Rectal smooth muscle tissue (tissue), 1 donor: Measurements from ENCODE around the gene SRPRB.

Source experiments
- H3K27ac ChIP-seq: one replicate; pipeline ENCODE4 v1.7.0; 2013; ENCODE audit warnings: low read depth, low read length, inconsistent platforms
- H3K27me3 ChIP-seq: one replicate; pipeline ENCODE4 v1.7.0; 2013; ENCODE audit warnings: low read length; ENCODE audit not compliant: control insufficient read depth, insufficient read depth
- H3K36me3 ChIP-seq: one replicate; pipeline ENCODE4 v1.7.0; 2013; ENCODE audit warnings: low read length; ENCODE audit not compliant: control insufficient read depth, insufficient read depth
- H3K4me1 ChIP-seq: one replicate; pipeline ENCODE4 v1.7.0; 2013; ENCODE audit warnings: low read length; ENCODE audit not compliant: control insufficient read depth, insufficient read depth
- H3K4me3 ChIP-seq: one replicate; pipeline ENCODE4 v1.7.0; 2013; ENCODE audit warnings: low read length
- H3K9ac ChIP-seq: one replicate; pipeline ENCODE4 v1.7.0; 2013; ENCODE audit warnings: low read length

Gene SRPRB

DNA sequence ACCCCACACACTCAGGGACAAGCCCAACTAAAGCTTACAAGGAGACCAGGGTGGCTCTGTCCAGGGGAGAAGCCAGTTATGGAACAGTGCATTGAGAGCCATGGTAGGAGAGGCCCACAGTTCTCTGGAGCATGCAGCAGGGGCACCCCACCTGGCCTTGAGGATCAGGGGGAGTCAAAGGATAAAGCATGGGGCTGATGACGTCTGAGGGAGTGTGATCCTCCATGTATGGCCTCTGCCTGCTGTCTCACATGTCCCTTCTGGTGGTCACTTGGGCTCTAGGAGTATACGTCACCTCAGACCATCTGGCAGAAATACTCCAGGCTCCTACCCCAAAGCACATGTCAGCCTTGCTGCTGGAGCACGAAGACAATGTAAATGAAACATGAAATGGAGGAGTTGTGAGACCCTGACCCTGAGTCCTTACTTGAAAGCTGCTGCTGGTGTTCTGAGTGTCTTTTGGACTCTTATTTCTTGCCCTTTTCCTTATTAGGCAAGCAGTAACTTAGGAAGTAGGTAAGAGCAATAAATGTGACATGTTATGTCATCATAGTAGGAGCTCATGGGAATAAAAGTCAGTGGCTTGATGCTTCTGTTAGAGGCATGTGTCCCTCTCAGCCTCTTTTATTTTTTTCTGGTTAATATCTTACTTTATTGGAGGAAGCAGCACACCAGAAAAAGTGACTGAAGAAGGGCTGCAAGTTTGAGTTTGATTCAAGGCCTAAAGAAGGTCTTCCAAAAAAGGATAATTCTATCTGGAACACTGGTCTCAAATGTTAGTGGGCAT is 15.5 kb downstream of the SRPRB start:
- H3K27me3 ChIP-seq: no peaks in the 10 kb centered on the region
- peaks cover 26% of the 10 kb centered on the region for H3K36me3 ChIP-seq
- no peak overlapping the region for H3K27ac ChIP-seq
- no peak overlapping the region for H3K4me3 ChIP-seq
- no peaks in the 10 kb centered on the region for H3K4me1 ChIP-seq
- no peak overlapping the region for H3K9ac ChIP-seq

DNA sequence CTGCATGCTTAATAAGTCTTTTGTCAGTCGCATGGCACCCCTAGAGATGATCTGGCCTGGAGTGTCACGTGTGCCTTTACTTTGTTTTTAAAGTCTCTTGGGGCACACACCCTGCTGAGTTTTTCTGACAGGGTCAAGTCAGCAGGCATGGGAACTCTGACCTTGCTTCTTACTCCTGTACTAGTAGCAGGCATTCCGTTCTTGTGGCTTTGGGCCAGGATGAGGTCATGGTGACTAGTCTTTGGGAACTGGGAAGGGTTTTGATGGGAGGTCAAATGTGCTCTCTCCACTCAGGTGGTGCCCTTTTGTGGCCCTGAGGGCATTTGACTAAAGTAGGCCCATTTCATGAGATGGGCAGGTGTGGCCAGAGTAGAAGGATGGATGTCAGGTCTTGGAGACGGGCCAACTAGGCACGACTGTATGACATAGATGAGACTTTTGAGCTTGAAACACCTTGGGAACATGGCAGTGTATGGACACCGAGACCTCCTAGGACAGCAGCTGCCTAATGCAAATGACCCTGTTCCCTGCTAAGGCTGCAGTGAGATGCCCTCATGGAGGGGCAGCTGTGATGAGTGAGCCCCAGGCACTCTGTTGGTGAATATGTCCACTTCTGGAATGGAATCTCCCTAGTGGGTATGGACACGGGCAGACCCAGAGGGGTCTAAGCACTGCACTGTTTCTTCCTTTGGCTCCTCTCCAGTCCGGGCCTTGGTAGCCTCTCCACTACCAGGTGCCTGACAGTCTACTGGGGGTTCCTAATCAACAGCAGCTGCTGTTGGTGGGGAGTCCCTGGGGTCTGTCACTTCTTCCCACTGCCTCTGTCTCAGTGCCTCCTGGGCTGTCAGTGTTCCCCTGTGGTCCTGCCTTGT is 16.4 kb downstream of the SRPRB start:
- H3K9ac ChIP-seq: no peak overlapping the region
- H3K4me1 ChIP-seq: no peaks in the 10 kb centered on the region
- H3K27me3 ChIP-seq: no peaks in the 10 kb centered on the region
- peaks cover 26% of the 10 kb centered on the region for H3K36me3 ChIP-seq
- no peak overlapping the region for H3K4me3 ChIP-seq
- H3K27ac ChIP-seq: no peak overlapping the region

DNA sequence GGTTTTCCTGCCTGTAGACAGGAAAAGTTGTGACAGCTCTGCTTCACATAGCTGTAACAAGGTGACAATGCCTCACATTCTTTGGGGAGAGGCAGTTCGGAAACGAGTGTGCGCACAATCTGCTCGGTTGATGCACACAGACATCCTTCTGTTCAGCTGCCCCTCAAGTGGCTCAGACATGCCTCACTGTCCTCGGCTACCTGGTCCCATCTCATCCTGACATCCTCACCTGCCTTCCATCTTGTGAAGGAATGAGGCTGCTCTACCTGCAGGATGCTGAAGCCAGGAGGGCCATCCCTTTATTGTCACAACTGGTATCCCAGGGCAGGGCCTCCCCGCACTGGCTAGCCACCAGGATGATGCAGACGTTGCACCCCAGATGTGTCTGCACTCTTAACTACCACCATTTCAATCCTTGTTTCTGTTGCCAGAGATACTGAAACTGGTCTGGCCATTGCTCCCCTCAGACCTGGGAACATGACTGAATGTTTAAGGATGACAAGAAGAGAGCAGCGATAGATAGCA is 19.4 kb downstream of the SRPRB start:
- Histone ChIP-seq H3K27me3 (no peaks in the 10 kb centered on the region), H3K36me3 (peaks cover 13% of the 10 kb centered on the region), H3K27ac (no peak overlapping the region), H3K9ac (no peak overlapping the region), H3K4me1 (no peaks in the 10 kb centered on the region), H3K4me3 (no peak overlapping the region)

DNA sequence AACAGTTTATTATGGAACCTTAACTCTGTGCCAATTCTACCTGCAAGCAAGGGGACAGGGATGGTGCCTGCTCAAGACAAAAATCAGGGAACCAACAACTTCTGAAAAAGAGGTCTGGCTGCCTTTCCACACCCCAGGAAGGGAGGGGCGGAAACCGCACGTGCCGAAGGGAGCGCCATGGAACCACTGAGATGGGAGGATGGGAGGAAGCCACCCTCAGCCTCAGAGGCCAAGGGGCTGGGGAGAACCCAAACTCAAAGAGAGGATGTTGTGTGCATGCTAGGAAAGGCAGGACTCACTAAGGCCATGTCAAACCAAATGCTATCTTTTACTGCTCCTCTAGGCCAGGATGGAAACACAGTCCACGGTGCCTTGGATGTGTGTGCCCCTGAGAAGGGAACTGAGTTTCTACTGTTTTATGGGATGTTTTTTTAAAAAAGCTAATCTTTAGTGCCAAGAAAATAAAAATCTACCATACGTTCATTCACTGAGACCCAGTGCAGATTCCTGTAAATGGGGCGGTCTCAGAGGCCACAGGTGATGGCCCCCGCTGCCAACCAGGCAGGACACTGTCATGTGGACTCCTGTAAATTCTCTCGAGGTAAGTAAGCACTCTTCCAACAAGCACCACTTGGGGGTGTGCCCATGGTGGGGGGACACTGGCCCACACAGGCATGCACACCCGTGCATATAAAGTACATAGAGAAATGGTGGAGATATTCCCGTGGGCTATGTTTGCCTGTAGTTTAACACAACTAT is 20.5 kb downstream of the SRPRB start:
- H3K27ac ChIP-seq: no peak overlapping the region
- no peaks in the 10 kb centered on the region for H3K27me3 ChIP-seq
- H3K36me3 ChIP-seq: peaks cover 5% of the 10 kb centered on the region
- no peak overlapping the region for H3K9ac ChIP-seq
- H3K4me3 ChIP-seq: no peak overlapping the region
- no peaks in the 10 kb centered on the region for H3K4me1 ChIP-seq

DNA sequence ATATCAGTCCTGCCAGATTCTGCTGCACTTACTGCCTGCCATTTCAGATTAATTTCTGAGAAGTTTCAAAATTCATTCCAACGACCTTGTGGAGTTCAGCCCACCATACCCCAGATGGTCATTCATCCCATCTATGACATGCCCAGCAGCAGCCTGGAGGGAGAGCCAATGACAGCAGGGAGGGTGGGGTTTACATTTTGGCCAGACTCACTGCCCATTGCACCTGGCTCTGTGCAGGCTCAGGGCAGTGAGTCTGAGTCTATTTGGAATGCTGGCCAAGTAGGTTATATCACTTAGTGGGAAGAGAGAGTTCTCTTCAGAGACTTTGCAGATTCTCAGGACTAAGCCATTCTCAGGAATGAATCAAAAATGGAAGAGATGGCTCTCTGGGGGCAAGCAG is 21.5 kb downstream of the SRPRB start:
- H3K4me1 ChIP-seq: no peaks in the 10 kb centered on the region
- H3K36me3 ChIP-seq: no peaks in the 10 kb centered on the region

DNA sequence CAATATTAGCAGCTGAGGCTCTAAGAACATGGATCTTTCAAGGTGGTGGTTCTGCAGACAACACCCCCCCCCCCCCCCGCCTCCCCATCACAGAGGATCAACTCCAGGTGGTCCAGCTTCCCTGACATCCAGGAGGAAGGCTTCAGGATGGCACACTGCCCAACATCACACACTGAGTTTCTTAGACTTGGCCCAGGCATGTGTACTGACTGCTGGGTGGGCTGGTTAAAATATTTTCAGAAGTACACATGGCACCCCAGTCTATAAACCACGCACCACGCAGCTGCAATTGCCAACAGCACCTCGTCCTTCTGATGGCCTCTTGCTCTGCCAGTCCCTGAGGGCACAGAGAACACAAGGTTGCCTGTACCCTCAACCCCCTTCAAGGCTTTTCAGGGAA is 22.1 kb downstream of the SRPRB start:
- no peak overlapping the region for H3K4me3 ChIP-seq
- H3K4me1 ChIP-seq: no peaks in the 10 kb centered on the region
- no peak overlapping the region for H3K27ac ChIP-seq
- no peak overlapping the region for H3K9ac ChIP-seq
- H3K27me3 ChIP-seq: no peaks in the 10 kb centered on the region
- H3K36me3 ChIP-seq: no peaks in the 10 kb centered on the region

More for the DNA sequence above, 21.5 kb downstream of the SRPRB start:
- no peak overlapping the region for H3K9ac ChIP-seq
- H3K4me3 ChIP-seq: no peak overlapping the region
- no peak overlapping the region for H3K27ac ChIP-seq
- H3K27me3 ChIP-seq: no peaks in the 10 kb centered on the region

DNA sequence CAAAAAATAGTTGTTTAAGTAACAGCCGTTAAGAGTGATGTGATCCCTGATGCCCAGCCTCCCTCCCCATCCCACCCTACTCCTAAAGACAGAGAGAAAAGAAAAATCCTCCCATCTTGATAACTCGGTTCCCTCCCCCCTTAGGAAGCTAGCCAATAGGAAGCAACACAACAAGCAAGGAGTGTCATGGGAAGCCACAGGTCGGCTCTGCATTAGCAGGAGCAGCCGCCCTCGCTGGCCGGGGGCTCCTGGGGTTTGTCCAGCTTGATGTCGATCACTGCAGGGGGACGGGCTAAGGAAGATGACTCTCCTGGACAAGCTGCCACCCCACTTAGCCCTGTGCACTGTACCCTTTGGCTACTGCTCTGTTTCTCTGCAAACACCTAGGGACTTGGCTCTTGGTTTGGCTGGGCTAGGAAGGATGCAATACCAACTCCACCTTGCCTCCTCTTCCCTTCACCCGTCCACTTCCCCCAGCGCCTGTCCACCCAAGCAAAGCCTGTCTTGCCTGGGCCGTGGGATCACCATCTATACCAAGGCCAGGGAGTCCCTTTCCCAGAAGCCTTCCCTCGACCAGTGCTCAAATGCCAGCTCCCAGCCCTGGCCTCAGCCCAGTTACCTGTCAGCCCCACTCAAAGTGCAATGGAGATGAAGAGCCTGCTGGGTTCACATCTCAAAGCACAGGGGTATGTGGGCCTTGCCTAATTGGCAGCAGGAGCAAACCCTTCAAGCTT is 23.1 kb downstream of the SRPRB start:
- Histone ChIP-seq H3K36me3 (no peaks in the 10 kb centered on the region), H3K27ac (no peak overlapping the region), H3K4me1 (no peaks in the 10 kb centered on the region), H3K27me3 (no peaks in the 10 kb centered on the region), H3K9ac (no peak overlapping the region), H3K4me3 (no peak overlapping the region)

DNA sequence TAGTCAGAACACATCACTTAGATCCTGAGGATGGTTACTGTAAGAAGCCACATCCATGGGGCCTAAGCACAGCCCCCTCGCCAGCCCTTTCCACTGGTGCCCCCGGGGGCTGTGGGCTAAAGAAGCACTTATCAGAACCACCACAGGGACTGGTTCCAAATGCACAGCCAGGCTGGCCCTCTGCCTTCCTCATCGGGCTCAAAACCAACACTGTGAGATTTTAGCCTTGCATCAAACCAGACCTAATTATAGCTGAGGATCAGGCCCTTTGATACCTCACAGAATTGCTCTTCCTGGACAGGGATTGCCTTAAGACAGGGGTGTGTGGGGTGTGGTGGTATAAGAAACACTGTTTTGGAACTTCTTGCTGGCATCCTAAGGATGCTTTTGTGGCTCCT is 23.7 kb downstream of the SRPRB start:
- H3K27ac ChIP-seq: no peak overlapping the region
- H3K9ac ChIP-seq: no peak overlapping the region
- no peaks in the 10 kb centered on the region for H3K36me3 ChIP-seq
- no peaks in the 10 kb centered on the region for H3K27me3 ChIP-seq
- H3K4me1 ChIP-seq: no peaks in the 10 kb centered on the region
- no peak overlapping the region for H3K4me3 ChIP-seq

DNA sequence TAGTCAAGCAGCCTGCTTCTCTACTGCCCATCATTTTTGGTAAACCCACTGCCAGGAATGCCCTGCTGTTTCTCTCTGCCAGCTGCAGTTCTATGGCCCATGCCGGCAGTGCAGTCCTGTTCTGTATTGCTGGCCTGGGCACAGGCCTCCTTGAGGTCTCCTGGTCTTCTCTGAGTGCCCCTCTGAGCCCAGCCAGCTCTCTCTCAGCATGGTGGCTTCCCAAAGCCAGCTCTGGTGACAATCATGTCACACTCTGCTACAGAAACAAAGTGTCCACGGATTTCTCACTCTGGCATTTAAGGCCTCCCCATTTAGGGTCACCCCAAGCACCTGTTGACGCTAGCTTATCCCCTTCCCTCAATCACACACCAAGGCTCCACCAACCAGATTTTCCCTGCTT is 24.5 kb downstream of the SRPRB start:
- H3K4me3 ChIP-seq: no peak overlapping the region
- H3K36me3 ChIP-seq: no peaks in the 10 kb centered on the region
- no peaks in the 10 kb centered on the region for H3K27me3 ChIP-seq
- no peak overlapping the region for H3K27ac ChIP-seq
- no peaks in the 10 kb centered on the region for H3K4me1 ChIP-seq
- H3K9ac ChIP-seq: no peak overlapping the region

DNA sequence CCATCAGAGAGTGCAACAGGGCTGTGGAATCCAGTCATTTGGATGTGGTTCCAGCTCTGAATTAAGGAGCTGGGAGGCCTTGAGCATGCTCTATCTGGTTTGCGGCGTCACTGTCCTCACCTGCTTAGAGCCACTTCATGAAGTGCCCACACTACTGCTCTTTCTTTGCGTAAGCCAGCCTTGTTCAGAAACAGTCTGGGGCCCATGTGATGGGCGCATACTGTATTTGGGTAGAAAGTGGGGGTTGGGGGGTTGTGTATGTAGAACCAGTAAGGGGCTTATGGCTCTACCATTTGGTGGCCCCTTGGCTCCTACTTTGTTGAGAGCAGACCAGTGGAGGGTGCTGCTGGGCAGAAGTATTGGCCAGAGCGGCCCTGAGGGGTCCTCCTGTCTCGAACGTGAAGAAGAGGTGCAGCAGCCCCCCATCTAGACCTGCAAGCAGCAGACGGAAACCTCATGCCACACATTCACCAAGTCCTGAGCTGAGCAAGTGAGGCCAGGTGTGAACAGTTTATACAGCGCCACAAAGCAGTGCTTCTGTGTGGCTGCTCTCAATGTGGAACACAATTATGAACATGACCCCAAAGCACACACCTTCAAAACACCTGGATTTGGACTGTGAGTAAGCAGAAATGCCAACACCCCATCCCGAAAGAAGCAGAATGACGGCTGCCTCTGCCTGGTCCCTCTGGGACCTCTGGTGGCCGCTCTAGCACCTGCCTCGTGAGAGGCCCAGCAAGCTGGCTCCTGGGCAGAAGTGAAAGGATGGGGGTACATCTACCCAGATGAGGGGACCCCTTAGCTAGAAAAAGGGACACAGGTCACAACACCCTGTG is 26.6 kb downstream of the SRPRB start:
- no peak overlapping the region for H3K9ac ChIP-seq
- H3K4me1 ChIP-seq: no peaks in the 10 kb centered on the region
- H3K4me3 ChIP-seq: no peak overlapping the region
- no peaks in the 10 kb centered on the region for H3K27me3 ChIP-seq
- no peaks in the 10 kb centered on the region for H3K36me3 ChIP-seq
- H3K27ac ChIP-seq: no peak overlapping the region

DNA sequence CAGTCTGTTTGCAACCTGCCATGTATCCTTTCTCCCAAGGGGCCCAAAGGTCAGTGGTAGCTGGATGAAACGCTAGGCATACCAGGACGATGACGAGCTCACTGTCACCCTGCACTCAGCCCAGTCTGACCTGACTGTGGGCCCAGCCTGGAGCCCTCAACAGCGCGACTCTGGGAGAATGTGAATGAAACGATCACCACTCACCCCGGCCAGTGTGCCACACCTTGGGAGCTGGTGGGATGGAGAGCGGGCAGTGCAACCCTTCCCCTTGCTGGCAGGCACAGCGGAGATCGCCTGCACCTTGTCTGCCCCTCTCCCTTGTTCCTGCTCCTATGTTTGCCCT is 27.2 kb downstream of the SRPRB start:
- Histone ChIP-seq H3K36me3 (no peaks in the 10 kb centered on the region), H3K27ac (no peak overlapping the region), H3K9ac (no peak overlapping the region), H3K4me1 (no peaks in the 10 kb centered on the region), H3K27me3 (no peaks in the 10 kb centered on the region), H3K4me3 (no peak overlapping the region)
